HL-60 (cell line): ENCODE measurements around the gene ENOX2.

Source experiments
- DNase-seq, 2 experiments: peaks; one replicate each; pipeline ENCODE4 v3.0.0-alpha.2; 2010 to 2020; ENCODE audit warnings: low read depth in 1 of 2, low spot score in 1 of 2
- H3K27ac ChIP-seq: fragments of 250-450 bp; sonication (Bioruptor Pico); replicated peaks from 2 replicates; pipeline ENCODE4 v1.5.1; 2020; ENCODE audit warnings: mild to moderate bottlenecking, moderate library complexity
- H3K27me3 ChIP-seq: fragments of 250-450 bp; sonication (Bioruptor Pico); 2 replicates; pipeline ENCODE4 v1.5.1; 2021; ENCODE audit warnings: mild to moderate bottlenecking, moderate library complexity; ENCODE audit not compliant: insufficient read depth, poor library complexity, severe bottlenecking
- H3K4me3 ChIP-seq: replicated peaks from 2 replicates; pipeline ENCODE4 v1.5.1; 2011; ENCODE audit warnings: mild to moderate bottlenecking, control low read depth, low read length; ENCODE audit not compliant: insufficient read depth
- GABPA ChIP-seq: IDR thresholded peaks from 2 replicates; pipeline ENCODE4 v1.6.1; 2012; ENCODE audit warnings: low read depth
- POLR2AphosphoS5 ChIP-seq: IDR thresholded peaks from 2 replicates; pipeline ENCODE4 v1.6.1; 2012; ENCODE audit warnings: low read depth
- REST ChIP-seq: IDR thresholded peaks from 2 replicates; pipeline ENCODE4 v1.6.1; 2012; ENCODE audit warnings: low read depth; ENCODE audit not compliant: insufficient replicate concordance
- SPI1 ChIP-seq: IDR thresholded peaks from 2 replicates; pipeline ENCODE4 v1.6.1; 2012; ENCODE audit warnings: low read depth, mild to moderate bottlenecking, borderline replicate concordance
- TF ChIP-seq, protein P1 (sequence below): IDR thresholded peaks from one replicate; pipeline ENCODE4 v1.5.1; 2011; ENCODE audit warnings: low read length, control low read depth, inconsistent platforms; ENCODE audit not compliant: insufficient read depth

The ENOX2 gene

GRCh38 chrX:130688360-130688759 is 214.6 kb downstream of the ENOX2 start:
- H3K4me3 ChIP-seq: no peak overlapping the region
- 0 out of 2 replicates have a peak, but pooled peaks have one; percentile 26 for TF ChIP-seq POLR2AphosphoS5
- peak; percentile 14 for TF ChIP-seq REST
- TF ChIP-seq, protein P1, sequence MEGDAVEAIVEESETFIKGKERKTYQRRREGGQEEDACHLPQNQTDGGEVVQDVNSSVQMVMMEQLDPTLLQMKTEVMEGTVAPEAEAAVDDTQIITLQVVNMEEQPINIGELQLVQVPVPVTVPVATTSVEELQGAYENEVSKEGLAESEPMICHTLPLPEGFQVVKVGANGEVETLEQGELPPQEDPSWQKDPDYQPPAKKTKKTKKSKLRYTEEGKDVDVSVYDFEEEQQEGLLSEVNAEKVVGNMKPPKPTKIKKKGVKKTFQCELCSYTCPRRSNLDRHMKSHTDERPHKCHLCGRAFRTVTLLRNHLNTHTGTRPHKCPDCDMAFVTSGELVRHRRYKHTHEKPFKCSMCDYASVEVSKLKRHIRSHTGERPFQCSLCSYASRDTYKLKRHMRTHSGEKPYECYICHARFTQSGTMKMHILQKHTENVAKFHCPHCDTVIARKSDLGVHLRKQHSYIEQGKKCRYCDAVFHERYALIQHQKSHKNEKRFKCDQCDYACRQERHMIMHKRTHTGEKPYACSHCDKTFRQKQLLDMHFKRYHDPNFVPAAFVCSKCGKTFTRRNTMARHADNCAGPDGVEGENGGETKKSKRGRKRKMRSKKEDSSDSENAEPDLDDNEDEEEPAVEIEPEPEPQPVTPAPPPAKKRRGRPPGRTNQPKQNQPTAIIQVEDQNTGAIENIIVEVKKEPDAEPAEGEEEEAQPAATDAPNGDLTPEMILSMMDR: no peak
- no peak for TF ChIP-seq SPI1
- TF ChIP-seq GABPA: no peak

DNA sequence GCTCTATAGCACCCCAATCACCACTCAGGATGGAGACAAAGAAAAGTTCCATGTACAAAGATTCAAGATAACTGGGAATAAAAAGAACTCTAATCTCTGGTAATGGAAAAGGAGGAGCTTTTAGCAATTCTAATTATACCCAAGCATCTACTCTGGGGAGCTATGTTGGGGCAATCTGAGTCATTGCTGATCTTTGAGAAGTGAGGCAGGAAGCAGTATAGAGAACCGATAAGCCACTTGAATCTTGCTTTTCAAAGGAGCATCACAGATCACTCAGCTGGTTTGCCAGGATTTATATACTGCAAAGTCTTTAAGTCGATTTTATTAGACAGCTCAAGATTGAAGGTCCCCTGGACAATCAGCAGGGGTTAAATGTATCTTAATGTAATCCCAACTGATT is 220.0 kb downstream of the ENOX2 start:
- no peak for DNase-seq
- no peaks in the 10 kb centered on the region for H3K27me3 ChIP-seq
- H3K4me3 ChIP-seq: no peak overlapping the region
- H3K27ac ChIP-seq: no peak overlapping the region
- TF ChIP-seq REST: no peak
- no peak for TF ChIP-seq SPI1
- no peak for TF ChIP-seq GABPA
- TF ChIP-seq, protein P1: no peak
- no peak for TF ChIP-seq POLR2AphosphoS5

More at GRCh38 chrX:130688360-130688759, 214.6 kb downstream of the ENOX2 start:
- DNase-seq: peak; percentile 22 to 70
- Histone ChIP-seq H3K27ac (peak overlapping the region; percentile 54), H3K27me3 (no peaks in the 10 kb centered on the region)

DNA sequence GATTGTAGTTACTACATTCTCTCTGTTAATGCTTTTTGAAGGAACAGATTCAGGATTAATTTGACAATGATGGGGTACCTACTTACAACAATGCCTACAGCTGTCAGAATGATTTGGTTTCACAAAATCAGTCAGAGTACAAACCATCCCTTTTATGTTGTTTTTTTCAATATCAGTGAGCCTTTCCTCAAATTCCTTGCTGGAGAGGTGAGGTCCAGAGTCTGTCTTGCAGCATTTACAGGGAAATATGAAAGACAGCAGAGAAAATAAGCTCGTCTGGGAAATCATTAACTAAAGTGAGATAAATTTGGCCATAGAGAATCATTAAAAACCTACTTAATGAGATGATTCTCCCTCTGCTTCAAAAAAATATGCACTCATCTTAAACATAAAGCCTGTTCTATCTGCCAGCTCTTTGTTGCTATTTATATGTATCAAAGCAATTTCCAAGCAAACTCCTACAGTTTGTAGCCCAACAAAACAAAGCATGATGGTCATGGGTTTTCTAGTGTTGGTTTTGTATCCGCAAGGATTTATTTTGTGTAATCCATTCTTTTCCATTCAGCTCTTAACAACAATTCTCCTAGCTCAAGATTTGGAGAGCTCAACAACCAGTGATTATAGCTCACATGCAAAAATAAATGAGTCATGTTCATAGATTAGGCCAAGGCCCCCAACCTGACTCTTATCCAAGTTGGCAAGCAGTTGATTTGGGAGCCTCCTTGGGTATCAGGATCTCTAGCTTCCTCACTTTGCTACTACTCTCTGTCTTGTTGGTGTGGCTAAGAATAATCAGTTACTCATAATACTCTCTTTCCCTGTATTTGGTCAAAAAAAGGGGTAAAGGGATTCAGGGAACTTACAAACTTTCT is 222.6 kb downstream of the ENOX2 start:
- no peak for TF ChIP-seq SPI1
- TF ChIP-seq GABPA: no peak
- no peak for TF ChIP-seq POLR2AphosphoS5
- TF ChIP-seq REST: no peak
- H3K27me3 ChIP-seq: no peaks in the 10 kb centered on the region
- H3K4me3 ChIP-seq: no peak overlapping the region
- DNase-seq: no peak
- H3K27ac ChIP-seq: no peak overlapping the region
